ENCODE results near the gene SPPL3.

Gene SPPL3

DNA sequence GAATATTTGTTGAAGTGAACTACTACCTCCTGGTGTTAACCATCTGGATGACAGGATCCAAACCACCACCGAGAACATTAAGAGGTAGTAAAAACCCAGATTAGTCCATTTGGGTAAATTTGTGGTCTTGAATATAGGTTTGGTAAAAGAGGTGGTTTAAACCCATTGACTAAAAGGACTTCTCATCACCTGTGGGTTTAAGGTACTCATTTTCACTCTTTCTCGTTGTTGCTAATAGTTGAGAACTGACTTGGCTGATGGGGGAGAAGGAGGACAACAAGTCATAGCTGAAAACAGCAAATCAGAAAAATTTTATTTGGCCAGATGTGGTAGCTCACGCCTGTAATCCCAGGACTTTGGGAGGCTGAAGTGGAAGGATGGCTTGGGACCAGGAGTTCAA, 119.4 kb downstream of the SPPL3 start:
- DNase-seq (ENCODE audit: low read depth in 2 of 2) = no peak

- peak in 1 of 2 donors; percentile 15 for DNase-seq (ENCODE audit: low read depth in 2 of 2)
Measured at GRCh38 chr12:120783197-120783596, 121.0 kb downstream of the SPPL3 start.

GRCh38 chr12:120775862-120776552, 128.2 kb downstream of the SPPL3 start:
- no peak for DNase-seq (ENCODE audit: low read depth in 2 of 2)

DNA sequence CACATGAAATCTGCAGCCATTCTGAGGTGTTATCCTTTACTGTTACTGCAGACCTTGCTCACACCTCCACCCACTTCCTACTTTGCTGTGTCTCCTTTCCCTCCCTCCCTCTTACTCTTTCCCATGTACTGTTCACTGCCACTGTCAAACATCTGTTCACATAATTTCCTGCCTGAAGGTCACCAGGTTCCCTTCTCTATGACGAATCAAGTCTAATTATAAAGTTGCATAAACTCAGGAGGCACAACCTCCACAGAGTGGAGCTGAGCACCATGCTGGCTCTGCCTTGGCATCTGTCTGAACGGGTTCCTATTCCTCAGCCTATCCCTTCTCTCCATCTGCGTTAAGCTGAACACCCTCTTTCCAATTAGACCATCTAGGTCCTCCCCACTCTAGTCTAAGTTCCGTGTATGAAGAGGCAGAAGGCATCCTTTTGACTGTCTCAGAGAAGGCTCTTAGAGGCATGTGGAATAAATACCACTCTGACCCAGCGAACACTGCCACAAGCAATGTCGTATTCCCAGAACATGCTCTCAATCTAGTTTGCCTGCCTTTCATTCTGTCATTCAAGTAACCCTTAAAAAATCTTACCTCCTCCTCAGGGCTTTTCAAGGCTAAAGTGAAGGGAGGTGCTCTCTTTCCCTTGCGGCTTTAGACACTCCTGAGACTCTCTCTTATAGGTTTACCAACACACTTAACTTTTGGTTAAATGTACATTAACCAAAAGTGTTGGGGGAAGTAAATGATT, 129.8 kb downstream of the SPPL3 start:
- DNase-seq (ENCODE audit: low read depth in 2 of 2) = no peak

DNA sequence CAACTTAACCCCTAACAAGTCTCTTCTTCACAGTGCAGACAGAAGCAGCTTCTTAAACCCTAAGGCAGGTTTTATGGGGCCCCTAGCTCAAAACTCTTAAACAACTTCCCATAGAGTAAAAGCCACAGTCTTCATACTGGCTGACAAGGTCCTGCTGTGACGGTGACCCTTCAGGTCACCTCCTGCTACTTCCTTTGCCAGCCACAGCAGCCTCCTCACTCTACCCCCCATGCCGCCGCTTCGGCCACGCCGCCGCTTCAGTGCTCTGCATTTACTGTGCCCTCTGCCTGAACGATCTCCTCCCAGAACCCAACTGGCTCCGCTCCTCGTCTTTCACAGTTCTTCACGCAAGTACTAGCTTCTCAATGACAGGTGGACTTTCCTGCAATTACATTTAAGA, 133.1 kb downstream of the SPPL3 start:
- DNase-seq (ENCODE audit: low read depth in 2 of 2) = no peak

DNA sequence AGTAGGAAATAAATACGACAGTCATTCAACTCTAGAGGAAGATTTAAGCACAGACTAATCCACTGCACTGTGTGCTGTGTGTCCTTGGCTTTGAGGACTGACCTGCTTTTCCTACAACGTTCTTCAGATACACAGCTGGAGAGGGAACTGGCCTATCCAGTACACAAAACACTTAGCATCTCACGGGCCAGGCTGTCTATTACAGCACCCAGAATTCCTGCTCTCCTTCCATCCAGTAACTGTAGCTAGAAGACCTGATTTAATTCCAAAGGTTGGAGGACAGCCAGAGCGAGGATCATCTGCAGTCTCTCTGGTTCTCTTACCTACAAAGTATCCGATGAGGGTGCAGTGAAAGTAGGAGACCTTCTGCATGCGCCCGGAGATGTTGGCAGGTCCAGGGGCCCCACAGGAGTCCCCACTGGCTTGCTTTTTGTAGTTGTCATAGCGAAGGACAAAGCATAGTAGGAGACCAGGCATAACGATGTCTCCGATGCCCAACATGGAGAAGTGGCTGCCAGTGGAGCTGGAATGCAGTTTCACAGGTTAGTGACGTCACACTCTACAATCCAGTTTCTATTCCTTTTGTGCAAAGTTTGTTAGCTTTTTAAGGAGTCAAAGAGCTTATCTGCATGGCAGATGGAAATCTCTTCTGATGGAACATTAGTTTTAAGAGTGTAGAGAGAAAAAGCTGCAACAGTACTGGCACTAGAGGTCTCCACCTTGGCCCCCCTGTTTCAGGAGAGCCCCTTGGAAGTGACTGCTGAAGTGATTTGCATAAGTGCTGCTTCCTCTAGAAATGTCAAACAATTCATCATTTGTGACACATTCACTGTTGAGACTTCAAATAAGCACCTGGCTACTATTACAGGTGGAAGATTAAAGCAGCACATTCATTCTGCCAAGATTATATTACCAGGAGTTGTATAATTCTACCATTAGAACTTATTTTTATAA, 136.8 kb downstream of the SPPL3 start:
- no peak for DNase-seq (ENCODE audit: low read depth in 2 of 2)

GRCh38 chr12:120766566-120766965, 137.6 kb downstream of the SPPL3 start:
- DNase-seq (ENCODE audit: low read depth in 2 of 2) = no peak

GRCh38 chr12:120764816-120765215, 139.3 kb downstream of the SPPL3 start:
- DNase-seq (ENCODE audit: low read depth in 2 of 2) = no peak

GRCh38 chr12:120763250-120763649, 140.9 kb downstream of the SPPL3 start:
- no peak for DNase-seq (ENCODE audit: low read depth in 2 of 2)

DNA sequence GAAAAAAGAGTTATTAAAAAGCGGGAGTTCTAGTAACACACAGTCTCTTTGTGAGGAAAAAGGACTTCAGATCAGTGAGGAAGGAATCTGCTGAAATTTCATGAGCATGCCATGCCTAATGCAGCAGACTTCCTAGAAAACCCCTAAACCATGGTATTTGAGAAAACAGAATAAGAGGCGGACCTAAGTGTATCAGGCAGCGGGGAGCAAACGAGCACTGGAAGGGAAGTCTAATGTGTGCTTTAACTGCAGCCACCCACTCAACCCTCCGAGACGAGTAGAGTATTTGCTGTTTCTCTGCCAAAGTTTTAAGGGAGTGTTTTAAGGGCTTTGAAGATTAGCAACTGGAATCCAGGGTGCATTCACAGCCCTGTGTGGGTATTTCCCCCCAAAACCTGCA, 142.1 kb downstream of the SPPL3 start:
- no peak for DNase-seq (ENCODE audit: low read depth in 2 of 2)

GRCh38 chr12:120761519-120761934, 142.6 kb downstream of the SPPL3 start:
- no peak for DNase-seq (ENCODE audit: low read depth in 2 of 2)

GRCh38 chr12:120760349-120761254, 143.6 kb downstream of the SPPL3 start:
- DNase-seq (ENCODE audit: low read depth in 2 of 2) = no peak

GRCh38 chr12:120759591-120760348, 144.4 kb downstream of the SPPL3 start:
- DNase-seq (ENCODE audit: low read depth in 2 of 2) = no peak

- DNase-seq (ENCODE audit: low read depth in 2 of 2) = no peak
Measured at GRCh38 chr12:120758798-120759590, 145.2 kb downstream of the SPPL3 start.

DNA sequence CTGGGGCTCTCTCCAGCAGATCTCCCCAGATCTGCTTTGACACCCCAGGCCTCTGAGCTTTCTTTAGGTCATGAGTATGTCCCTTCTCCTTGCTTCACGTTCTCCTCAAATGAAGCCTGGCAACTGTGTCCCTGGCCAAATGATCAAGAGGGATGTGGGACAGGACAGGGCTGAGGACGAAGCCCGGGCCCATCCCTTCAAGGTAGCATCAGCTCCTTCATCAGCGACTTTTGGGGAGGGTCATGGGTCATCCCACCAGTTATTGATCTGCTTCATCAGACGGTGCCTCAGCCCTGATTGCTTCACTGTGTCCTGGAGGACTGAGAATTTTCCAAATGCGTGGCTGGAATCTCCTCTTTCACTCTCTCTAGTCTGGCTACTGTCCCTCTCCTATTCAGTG, 146.2 kb downstream of the SPPL3 start:
- no peak for DNase-seq (ENCODE audit: low read depth in 2 of 2)

DNA sequence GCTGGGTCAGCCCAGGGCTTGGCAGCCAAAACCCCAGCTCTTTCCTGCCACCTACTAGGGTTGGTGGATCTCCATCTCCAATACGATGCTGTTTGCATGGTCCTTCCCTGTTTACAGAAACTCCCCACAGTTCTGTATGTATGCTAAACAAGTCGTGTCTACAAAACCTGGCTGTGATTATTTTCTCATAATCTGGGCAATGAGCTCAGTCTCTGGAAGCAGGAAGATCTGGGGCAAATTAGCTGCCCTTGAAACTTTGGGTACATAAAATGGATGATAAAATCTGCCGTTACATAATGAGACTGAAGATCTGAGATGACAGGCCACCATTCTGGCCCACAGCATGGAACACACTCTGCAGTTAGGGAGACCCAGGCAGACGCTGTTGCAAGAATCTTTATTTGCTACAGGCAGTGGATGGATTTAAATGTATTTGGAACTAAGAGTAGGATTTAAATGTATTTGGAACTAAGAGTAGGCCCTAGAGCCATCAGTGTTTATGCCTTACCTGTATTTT, 146.9 kb downstream of the SPPL3 start:
- no peak for DNase-seq (ENCODE audit: low read depth in 2 of 2)

- DNase-seq (ENCODE audit: low read depth in 2 of 2) = no peak
Measured at GRCh38 chr12:120755269-120755668, 148.9 kb downstream of the SPPL3 start.

GRCh38 chr12:120754792-120755191, 149.4 kb downstream of the SPPL3 start:
- no peak for DNase-seq (ENCODE audit: low read depth in 2 of 2)

GRCh38 chr12:120751389-120751788, 152.8 kb downstream of the SPPL3 start:
- no peak for DNase-seq (ENCODE audit: low read depth in 2 of 2)

Measured in stimulated activated CD8-positive, alpha-beta memory T cell treated with anti-CD3 and anti-CD28 coated beads, Interleukin-15, amount 100 ng/mL, for 48 hours (primary cell).